ENCODE data around the gene PHF12. TPM values are rescaled to one million over a fixed set of nuclear protein-coding genes. Genes with fewer than 3 reads are reported as not detected.

PHF12 gene
- total and polyA plus RNA-seq, 2 of the 4 experiments (the other 2 are of a cell fraction), result 24.4 to 25.6 TPM

GRCh38 chr17:28910534-28910933 is 40.8 kb downstream of the PHF12 start:
- H3K27ac ChIP-seq (ENCODE audit: insufficient read depth, low read length), result no peak overlapping the region
- H4K91ac ChIP-seq (ENCODE audit: insufficient read depth, low read depth, low read length), result no peak overlapping the region
- H3K23ac ChIP-seq (ENCODE audit: low read depth, low read length), result no peak overlapping the region
- no peak overlapping the region for H2BK20ac ChIP-seq (ENCODE audit: low read depth, low read length)
- H2BK120ac ChIP-seq (ENCODE audit: low read depth, low read length), result no peak overlapping the region
- H2BK15ac ChIP-seq (ENCODE audit: low read depth, low read length), result no peak overlapping the region
- no peak overlapping the region for H2AK5ac ChIP-seq (ENCODE audit: low read depth, low read length)
- peaks cover 10% of the 10 kb centered on the region for H3K9me1 ChIP-seq (ENCODE audit: insufficient read depth, low read length)
- no CpG with 5 or more reads among the region's 1 CpG for WGBS, 2 experiments (ENCODE audit: extremely low coverage in 2 of 2, insufficient read length in 1 of 2)
- no peak overlapping the region for H3K18ac ChIP-seq (ENCODE audit: low read depth, low read length)
- no peak overlapping the region for H3K9ac ChIP-seq (ENCODE audit: low read depth, low read length)
- H3K4me1 ChIP-seq (ENCODE audit: control insufficient read depth, insufficient read depth, low read length), result peaks cover 20% of the 10 kb centered on the region
- ChIA-PET POLR2A (ENCODE audit: unreplicated experiment) (interaction anchor here (0.5 kb wide), 1 partner anchor 68 kb away, joined by 3 read pairs; the partner anchor contains the start of gene FAM222B), CTCF (no interaction called here)
- ATAC-seq (ENCODE audit: low read depth) (no peak), DNase-seq (no peak)
- H2AFZ ChIP-seq (replicated peaks; ENCODE audit: low read length, poor library complexity), result no peak overlapping the region
- no peak overlapping the region for H4K5ac ChIP-seq (ENCODE audit: low read depth, low read length)
- H3K79me1 ChIP-seq (ENCODE audit: low read depth in 1 of 2, low read length in 2 of 2), result peaks cover 17 to 64% of the 10 kb centered on the region in 2 experiments
- intact Hi-C loops (cut with micrococcal nuclease), result no loop called here
- no peak overlapping the region for H3K14ac ChIP-seq (replicated peaks; ENCODE audit: low read depth, low read length)
- no TSS peak for BruUV-seq (replicated peaks)
- dilution Hi-C loops (cut with HindIII; ENCODE audit: low sequenced_read_pairs, unreplicated experiment), result no loop called here
- no peak overlapping the region for H3K4ac ChIP-seq (ENCODE audit: low read depth, low read length)
- H3K36me3 ChIP-seq (ENCODE audit: control insufficient read depth, insufficient read depth, low read length), result peaks cover 77% of the 10 kb centered on the region
- no peak overlapping the region for H4K8ac ChIP-seq (ENCODE audit: low read depth in 2 of 2, low read length in 2 of 2)
- H4K20me1 ChIP-seq (ENCODE audit: insufficient read depth, low read length), result peaks cover 43% of the 10 kb centered on the region; the same call in 1 of the 2 replicates
- H3K4me3 ChIP-seq (ENCODE audit: insufficient read depth, low read depth, low read length), result no peak overlapping the region
- no peak overlapping the region for H3K56ac ChIP-seq (ENCODE audit: extremely low read depth, insufficient read depth, low read length)
- H3K27me3 ChIP-seq (ENCODE audit: control insufficient read depth, insufficient read depth, low read length), result no peaks in the 10 kb centered on the region
- H3K4me2 ChIP-seq (ENCODE audit: low read depth, low read length), result no peak overlapping the region
- in situ Hi-C loops (cut with MboI; ENCODE audit: low sequenced_read_pairs), result no loop called here
- no peaks in the 10 kb centered on the region for H3K9me3 ChIP-seq (ENCODE audit: control insufficient read depth, insufficient read depth, low read length)
- TF ChIP-seq CHD1 (IDR thresholded peaks at IDR 0.05; ENCODE audit: low read depth, low read length) (no peak), MAFK (IDR thresholded peaks at IDR 0.05; ENCODE audit: low read depth, low read length) (no peak), CEBPB (IDR thresholded peaks at IDR 0.05; ENCODE audit: low read depth, low read length) (no peak), POLR2A (IDR thresholded peaks at IDR 0.05; ENCODE audit: low read depth, low read length) (no peak), BHLHE40 (IDR thresholded peaks at IDR 0.05; ENCODE audit: low read depth, low read length) (no peak)
- no peak overlapping the region for H2AK9ac ChIP-seq (replicated peaks; ENCODE audit: low read depth, low read length, poor library complexity)
- H2BK5ac ChIP-seq (ENCODE audit: low read depth, low read length, poor library complexity, severe bottlenecking), result no peak overlapping the region
